ENCODE data around the gene HCCS. TPM values are rescaled to one million over a fixed set of nuclear protein-coding genes. Genes with fewer than 3 reads are reported as not detected.

HCCS gene
- total and polyA plus RNA-seq, 8 donors, result 1.3 to 22.9 (median 14.3) TPM

Small RNAs within 50 kb of the gene (small RNA-seq; reads per million reads assigned to genes)
- 0 reads per million in 4 donors for gene RF00019
- gene RF02271, result 0 reads per million in 4 donors

Other genes starting within 250 kb of the HCCS start
- not detected for gene AMELX, start 182.1 kb downstream of the HCCS start, total RNA-seq
- not detected for gene AMELX, start 182.1 kb downstream of the HCCS start, polyA plus RNA-seq

Measured in stomach (tissue), 8 donors.